NCI-H748 treated with DMSO at 0.1 percent for 48 hours (cell line): ENCODE data around the gene CIAO1.
"Not testable (repeated sequence)": the region's sequence is repeated elsewhere in the genome, so short reads cannot be mapped to it uniquely, and the experiment has no call there.

Experiments used
- DNase-seq: peaks from one replicate; lab custom pipeline; 2025; lab: John Stamatoyannopoulos, UW

Gene CIAO1

DNA sequence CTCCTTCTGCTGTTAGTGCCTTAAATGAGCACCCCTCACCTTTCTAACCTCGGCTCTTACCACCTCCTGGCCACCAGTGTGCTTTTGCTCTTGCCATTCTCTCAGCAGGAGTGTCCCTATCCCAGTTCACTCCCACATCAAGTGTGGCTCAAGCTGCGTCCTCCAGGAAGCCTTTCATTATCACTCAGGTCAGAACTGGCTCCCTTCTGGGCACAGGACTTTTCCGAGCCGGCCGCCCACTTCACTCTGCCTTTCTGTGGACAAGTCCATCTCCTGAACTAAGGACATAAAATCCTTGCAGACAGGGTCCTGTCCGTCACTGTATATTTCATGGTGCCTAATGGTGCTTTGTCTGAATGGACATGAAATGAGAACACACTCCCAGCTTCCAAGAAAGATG lies 15.8 kb upstream of the CIAO1 start:
- DNase-seq: no peak

DNA sequence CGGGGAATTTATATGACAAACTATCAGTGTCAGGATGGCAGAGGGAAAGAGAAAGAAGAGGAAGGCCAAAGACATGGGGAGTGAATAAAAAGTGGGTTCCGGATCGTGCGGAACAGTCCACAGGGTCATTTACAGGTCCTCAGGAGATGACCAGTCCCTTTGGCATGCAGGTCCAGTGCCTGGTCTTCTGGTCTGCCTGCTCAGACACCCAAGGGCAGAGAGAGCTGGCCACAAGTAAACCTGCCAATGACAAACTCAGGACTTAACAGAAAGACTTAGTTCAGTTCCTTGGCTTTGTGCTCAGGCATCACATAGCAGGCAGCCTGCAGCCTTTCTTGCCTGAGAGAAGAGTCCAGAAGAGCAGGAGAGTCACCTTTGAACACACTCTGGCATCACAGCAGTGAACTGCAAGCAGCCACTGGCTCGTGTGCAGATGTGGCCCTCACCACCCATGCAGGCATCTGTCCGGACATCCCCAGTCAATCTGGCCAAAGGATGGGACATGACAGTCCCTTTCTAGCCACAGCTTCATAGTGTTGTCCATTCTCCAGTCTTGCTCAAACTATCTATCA lies 14.2 kb upstream of the CIAO1 start:
- no peak for DNase-seq

DNA sequence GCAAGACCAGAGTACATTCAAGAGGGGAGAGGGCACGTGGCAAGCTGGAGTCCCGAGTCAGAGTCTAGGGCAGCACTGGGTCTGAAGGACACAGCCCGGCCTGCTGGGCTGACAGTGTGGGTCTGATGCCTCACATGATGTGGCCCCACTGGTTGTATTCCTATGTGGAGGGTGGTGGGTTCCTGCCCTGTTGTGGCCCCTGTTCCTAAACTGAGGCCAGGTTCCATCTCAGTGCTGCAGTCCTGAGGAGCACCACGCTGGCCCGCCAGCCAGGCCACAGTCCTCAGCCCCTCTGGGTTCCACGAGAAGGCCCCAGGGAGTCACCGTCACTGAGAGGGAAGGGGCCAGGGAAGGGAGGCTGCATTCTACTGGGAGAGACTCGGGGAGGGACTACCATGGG lies 13.5 kb upstream of the CIAO1 start:
- DNase-seq: no peak

GRCh38 chr2:96253006-96253405 lies 13.0 kb upstream of the CIAO1 start:
- DNase-seq: no peak

DNA sequence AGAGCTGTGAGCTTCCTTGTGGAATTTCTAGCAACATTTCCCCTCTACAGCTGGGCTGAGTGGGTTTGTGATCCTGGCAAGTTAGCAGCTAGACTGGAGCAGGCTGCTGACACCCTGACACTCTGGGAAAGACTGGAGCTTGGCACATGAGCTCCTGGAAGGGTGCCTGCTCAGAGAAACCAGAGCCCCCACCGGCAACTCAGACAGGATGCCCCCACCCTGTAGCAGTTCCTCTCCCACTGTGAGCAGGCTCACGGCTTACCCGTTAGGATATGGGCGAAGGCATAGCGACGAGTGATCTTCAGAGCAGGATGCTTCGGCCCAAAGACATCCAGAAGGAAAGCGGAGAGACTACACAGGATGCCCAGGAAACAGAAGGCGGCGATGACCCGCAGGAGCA lies 11.5 kb upstream of the CIAO1 start:
- DNase-seq: no peak

DNA sequence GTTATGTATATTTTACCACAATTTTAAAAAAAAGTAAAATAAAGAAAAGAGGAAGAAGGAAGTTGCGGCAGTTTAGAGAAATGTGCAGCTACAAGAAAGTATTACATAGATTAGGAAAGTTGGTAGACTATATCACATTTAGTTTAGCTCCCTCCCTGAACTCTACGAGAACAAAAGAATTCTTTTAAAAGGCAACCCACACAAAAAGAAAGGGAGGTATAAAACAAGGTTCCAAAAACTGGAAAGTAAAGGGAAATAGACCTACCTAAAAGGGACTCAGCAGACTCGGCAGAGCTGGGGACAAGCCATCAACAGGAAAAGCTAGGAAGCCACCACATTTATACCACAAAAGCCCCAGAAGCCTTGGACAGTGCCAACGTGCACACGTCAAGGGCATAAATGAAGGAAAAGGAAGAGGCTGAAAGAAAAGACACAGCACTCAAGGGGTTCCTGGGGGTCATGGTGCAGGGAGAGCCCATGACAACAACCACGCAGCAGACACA lies 9.4 kb upstream of the CIAO1 start:
- no peak for DNase-seq

GRCh38 chr2:96257744-96258143 lies 8.3 kb upstream of the CIAO1 start:
- not testable (repeated sequence) for DNase-seq

GRCh38 chr2:96258166-96259022 lies 7.6 kb upstream of the CIAO1 start:
- no peak for DNase-seq

DNA sequence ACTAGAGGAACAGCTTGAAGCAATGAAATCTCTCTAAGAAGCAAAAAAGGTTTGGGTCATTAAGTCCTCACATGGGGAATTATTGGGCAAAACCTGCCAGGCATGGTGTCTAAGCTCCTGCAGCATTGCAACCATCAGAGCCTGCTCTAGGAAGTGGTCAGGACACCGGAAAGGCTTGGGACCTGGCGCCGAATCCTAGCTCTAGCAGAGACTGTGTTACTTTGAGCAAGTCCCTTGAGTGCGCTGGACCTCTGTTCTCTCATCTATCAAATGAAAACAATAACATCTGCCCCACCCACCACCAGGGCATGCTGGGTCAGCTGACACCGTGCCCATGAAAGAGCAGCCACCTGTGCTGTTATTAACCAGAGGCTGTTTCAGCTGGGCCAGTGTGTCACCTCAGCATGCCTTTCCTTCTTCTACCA lies 6.5 kb upstream of the CIAO1 start:
- DNase-seq: no peak

DNA sequence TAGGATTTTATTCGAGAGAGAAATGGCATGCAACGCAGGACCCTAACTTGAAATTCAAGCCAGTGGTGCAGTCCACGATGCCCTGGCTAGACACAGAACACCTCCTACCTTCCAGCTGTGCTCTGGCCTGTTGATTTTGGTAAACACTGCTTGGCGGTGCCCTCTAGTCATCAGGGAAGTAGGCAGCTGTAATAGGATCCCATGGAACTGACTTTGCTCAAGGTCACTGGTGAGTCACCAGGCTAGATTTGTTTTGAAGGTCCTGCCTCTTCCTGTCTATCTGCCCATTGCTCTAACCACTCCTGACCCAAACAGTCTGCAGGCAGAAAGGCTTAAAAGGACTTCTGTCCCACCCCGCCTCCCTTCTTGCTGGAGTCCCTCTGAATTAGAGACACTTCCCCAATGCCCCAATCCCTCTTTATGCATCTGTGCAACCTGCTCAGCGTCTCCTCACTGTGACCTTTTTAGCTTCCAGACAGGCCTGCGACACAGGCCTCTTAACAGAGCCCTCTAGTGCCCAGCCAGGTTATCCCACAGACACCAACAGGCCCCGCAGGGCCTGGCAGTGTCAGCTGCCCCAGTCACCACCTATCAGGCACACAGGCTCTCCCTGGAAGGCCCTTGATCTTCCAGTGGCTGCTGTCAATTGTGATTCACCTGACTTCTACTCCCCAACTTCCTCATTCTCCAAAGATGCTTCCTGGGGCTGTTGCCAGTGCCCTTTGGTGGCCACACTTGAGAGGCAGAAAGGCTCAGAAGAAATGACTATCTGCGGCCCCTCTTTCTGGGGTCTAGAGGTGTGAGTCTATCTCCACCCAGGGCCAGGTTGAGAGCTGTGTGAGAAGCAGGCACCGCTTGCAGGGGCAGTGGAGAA lies 5.4 kb upstream of the CIAO1 start:
- DNase-seq: no peak

GRCh38 chr2:96261328-96262003 lies 4.6 kb upstream of the CIAO1 start:
- no peak for DNase-seq

GRCh38 chr2:96262306-96262705 lies 3.7 kb upstream of the CIAO1 start:
- no peak for DNase-seq

GRCh38 chr2:96264086-96264485 lies 1.9 kb upstream of the CIAO1 start:
- DNase-seq: no peak

GRCh38 chr2:96264656-96265348 lies 1.2 kb upstream of the CIAO1 start:
- DNase-seq: no peak

GRCh38 chr2:96265349-96265839 lies 631 bp upstream of the CIAO1 start:
- no peak for DNase-seq

- no peak for DNase-seq
Observed at GRCh38 chr2:96267159-96267971, 1.3 kb downstream of the CIAO1 start.

GRCh38 chr2:96271995-96272394 lies 6.0 kb downstream of the CIAO1 start:
- DNase-seq: no peak

- DNase-seq: no peak
Observed at GRCh38 chr2:96273763-96274162, 7.7 kb downstream of the CIAO1 start.

DNA sequence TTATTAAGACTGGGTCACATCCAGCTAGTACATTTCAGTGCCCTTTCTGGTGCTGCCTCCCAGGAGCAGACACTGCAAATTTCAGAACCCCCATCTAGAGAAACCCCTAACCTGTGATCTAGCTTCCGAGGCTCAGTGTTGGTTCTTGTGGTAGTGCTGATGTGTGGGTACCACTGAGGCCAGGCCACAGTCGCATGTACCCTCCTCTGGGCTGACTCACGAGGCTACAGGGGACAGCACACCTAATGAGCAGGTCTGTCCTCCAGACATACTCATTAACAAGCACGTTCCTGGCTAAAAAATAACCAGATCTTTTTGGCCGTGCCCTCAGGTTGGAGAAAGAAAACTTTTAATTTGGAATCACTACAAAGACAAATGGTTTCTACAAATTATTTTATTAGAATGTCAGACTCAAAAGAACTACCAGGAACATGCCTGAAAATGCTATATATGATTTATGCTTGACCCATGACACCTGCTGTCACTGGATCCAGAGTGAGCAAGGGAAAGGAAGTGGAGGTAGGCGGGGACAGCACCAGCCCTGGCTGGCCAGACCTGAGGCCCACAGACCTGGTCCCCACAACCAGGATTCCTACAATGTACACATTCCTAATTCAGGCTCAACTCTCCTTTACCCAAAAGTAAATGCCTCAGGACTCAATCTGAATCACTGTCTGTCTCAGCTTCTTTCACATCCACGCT lies 8.5 kb downstream of the CIAO1 start:
- DNase-seq: no peak
